H1 (cell line): ENCODE measurements around the gene DNAJB6. TPM values are rescaled to one million over a fixed set of nuclear protein-coding genes. Genes with fewer than 3 reads are reported as not detected.

Source experiments
- CTCF ChIA-PET: fragments of 300-600 bp; sonication (Branson Sonifier 250); formaldehyde crosslinking; loops from one replicate; lab custom pipeline; 2021; ENCODE audit not compliant: partially characterized antibody; lab: Charles Lee
- POLR2A ChIA-PET: fragments of 300-600 bp; sonication (Branson Sonifier 250); formaldehyde crosslinking; loops from one replicate; lab custom pipeline; 2021; ENCODE audit warnings: inconsistent platforms; ENCODE audit not compliant: partially characterized antibody; lab: Charles Lee
- DNase-seq, 2 experiments: peaks; one replicate each; pipeline versions ENCODE4 v3.0.0 to v3.0.0-alpha.2; 2010 to 2022; ENCODE audit warnings: low spot score in 2 of 2, low read depth in 1 of 2, mixed read lengths in 1 of 2
- FAIRE-seq: peaks from 2 replicates; lab custom pipeline; 2011; peaks lifted over from hg19 to GRCh38; lab: Jason Lieb, UNC
- H2AFZ ChIP-seq: 2 replicates; pipeline ENCODE4 v1.8.1; 2012; ENCODE audit warnings: low read length, inconsistent platforms
- H2AK5ac ChIP-seq: 2 replicates; pipeline ENCODE4 v1.6.1; 2013; ENCODE audit warnings: low read depth, low read length
- H2BK120ac ChIP-seq: replicated peaks from 2 replicates; pipeline ENCODE3; 2013; ENCODE audit warnings: low read depth, low read length, inconsistent platforms
- H2BK12ac ChIP-seq: 2 replicates; pipeline ENCODE4 v1.6.1; 2013; ENCODE audit warnings: low read depth, low read length
- H2BK15ac ChIP-seq: 2 replicates; pipeline ENCODE4 v1.6.1; 2013; ENCODE audit warnings: low read length
- H2BK20ac ChIP-seq: 2 replicates; pipeline ENCODE4 v1.6.1; 2013; ENCODE audit warnings: low read length
- H2BK5ac ChIP-seq: 2 replicates; pipeline ENCODE4 v1.6.1; 2013; ENCODE audit warnings: low read depth, low read length
- H3K14ac ChIP-seq: 2 replicates; pipeline ENCODE4 v1.6.1; 2013; ENCODE audit warnings: inconsistent platforms; ENCODE audit not compliant: insufficient read length
- H3K18ac ChIP-seq: 2 replicates; pipeline ENCODE4 v1.6.1; 2013; ENCODE audit warnings: low read length; ENCODE audit errors: extremely low read depth
- H3K23ac ChIP-seq: 2 replicates; pipeline ENCODE4 v1.6.1; 2013; ENCODE audit warnings: inconsistent platforms; ENCODE audit not compliant: insufficient read length
- H3K23me2 ChIP-seq: 2 replicates; pipeline ENCODE4 v1.6.1; 2013; ENCODE audit warnings: low read depth, low read length
- H3K27ac ChIP-seq: 2 replicates; pipeline ENCODE4 v1.6.1; 2011; ENCODE audit warnings: low read depth, low read length, inconsistent platforms
- H3K27me3 ChIP-seq, 4 experiments: replicated peaks in 1 of 4; 1 replicate in 1 of 4; 2 replicates in 3 of 4; pipeline versions ENCODE4 v1.6.1 to v1.8.1; 2011 to 2013; ENCODE audit warnings: low read length in 3 of 4, mild to moderate bottlenecking in 3 of 4, inconsistent platforms in 2 of 4, mixed read lengths in 2 of 4, moderate library complexity in 1 of 4; ENCODE audit not compliant: control insufficient read depth in 3 of 4, insufficient read depth in 3 of 4; ENCODE audit errors: extremely low read depth in 1 of 4
- H3K36me3 ChIP-seq, 4 experiments: 2 replicates each; pipeline versions ENCODE4 v1.6.1 to v1.8.1; 2011 to 2013; ENCODE audit warnings: mild to moderate bottlenecking in 4 of 4, low read length in 3 of 4, moderate library complexity in 2 of 4, control low read depth in 1 of 4, inconsistent platforms in 1 of 4; ENCODE audit not compliant: insufficient read depth in 4 of 4, control insufficient read depth in 2 of 4
- H3K4ac ChIP-seq: replicated peaks from 2 replicates; pipeline ENCODE3; 2013; ENCODE audit warnings: low read length, low read depth, mixed read lengths, inconsistent platforms; ENCODE audit not compliant: insufficient read length
- H3K4me1 ChIP-seq, 4 experiments: replicated peaks in 1 of 4; 1 replicate in 1 of 4; 2 replicates in 3 of 4; pipeline versions ENCODE4 v1.6.1 to v1.8.1; 2011 to 2013; ENCODE audit warnings: low read length in 3 of 4, inconsistent platforms in 2 of 4, mixed read lengths in 1 of 4; ENCODE audit not compliant: insufficient read depth in 4 of 4, control insufficient read depth in 3 of 4
- H3K4me2 ChIP-seq, 2 experiments: 2 replicates each; pipeline versions ENCODE4 v1.6.1 to v1.8.1; 2011 to 2013; ENCODE audit warnings: low read depth in 2 of 2, low read length in 2 of 2, control low read depth in 1 of 2, inconsistent platforms in 1 of 2, mild to moderate bottlenecking in 1 of 2; ENCODE audit not compliant: insufficient read depth in 1 of 2
- H3K4me3 ChIP-seq, 4 experiments: fragments of 200-600, 300-600 bp in 1 of 4; sonication (generic), shearing (Covaris generic), sonication (Bioruptor Twin) in 1 of 4; 2 replicates each; pipeline versions ENCODE4 v1.5.1 to v1.8.1; 2011 to 2016; ENCODE audit warnings: low read length in 4 of 4, low read depth in 3 of 4, control low read depth in 2 of 4, inconsistent platforms in 2 of 4, mild to moderate bottlenecking in 2 of 4, mixed read lengths in 1 of 4, moderate library complexity in 1 of 4; ENCODE audit not compliant: insufficient read depth in 2 of 4; ENCODE audit errors: extremely low read depth in 1 of 4
- H3K56ac ChIP-seq: replicated peaks from 2 replicates; pipeline ENCODE3; 2013; ENCODE audit warnings: low read depth, mild to moderate bottlenecking, mixed read lengths, low read length, inconsistent platforms; ENCODE audit not compliant: insufficient read length
- H3K79me1 ChIP-seq: 2 replicates; pipeline ENCODE4 v1.6.1; 2013; ENCODE audit warnings: low read depth, low read length, control low read depth
- H3K79me2 ChIP-seq, 2 experiments: 2 replicates each; pipeline versions ENCODE4 v1.6.1 to v1.8.1; 2012 to 2013; ENCODE audit warnings: low read length in 2 of 2, mild to moderate bottlenecking in 2 of 2, inconsistent platforms in 1 of 2; ENCODE audit not compliant: insufficient read depth in 2 of 2, control insufficient read depth in 1 of 2
- H3K9ac ChIP-seq, 4 experiments: replicated peaks in 1 of 4; 1 replicate in 1 of 4; 2 replicates in 3 of 4; pipeline versions ENCODE4 v1.6.1 to v1.8.1; 2011 to 2013; ENCODE audit warnings: low read depth in 3 of 4, low read length in 3 of 4, control low read depth in 2 of 4, mild to moderate bottlenecking in 2 of 4, moderate library complexity in 2 of 4, inconsistent platforms in 1 of 4; ENCODE audit errors: extremely low read depth in 1 of 4
- H3K9me3 ChIP-seq, 2 experiments: 2 replicates each; pipeline versions ENCODE4 v1.6.1 to v1.8.1; 2012 to 2013; ENCODE audit warnings: mild to moderate bottlenecking in 2 of 2, moderate library complexity in 2 of 2, control low read depth in 1 of 2, inconsistent platforms in 1 of 2, low read depth in 1 of 2, low read length in 1 of 2, mixed read lengths in 1 of 2; ENCODE audit not compliant: insufficient read depth in 2 of 2
- H4K20me1 ChIP-seq, 2 experiments: replicated peaks in 1 of 2; 2 replicates each; pipeline versions ENCODE3 to v1.8.1; 2011 to 2013; ENCODE audit warnings: inconsistent platforms in 2 of 2, low read length in 2 of 2, mild to moderate bottlenecking in 1 of 2; ENCODE audit not compliant: insufficient read depth in 2 of 2, control insufficient read depth in 1 of 2
- H4K5ac ChIP-seq: 2 replicates; pipeline ENCODE4 v1.6.1; 2013; ENCODE audit warnings: low read length, low read depth, mixed read lengths, inconsistent platforms; ENCODE audit not compliant: insufficient read length
- H4K8ac ChIP-seq: 2 replicates; pipeline ENCODE4 v1.8.0; 2013; ENCODE audit warnings: mild to moderate bottlenecking, moderate library complexity, low read length, inconsistent platforms; ENCODE audit not compliant: insufficient read depth; ENCODE audit errors: extremely low read depth
- H4K91ac ChIP-seq: replicated peaks from 2 replicates; pipeline ENCODE3; 2013; ENCODE audit warnings: low read length, mixed read lengths, inconsistent platforms; ENCODE audit not compliant: insufficient read length
- ASH2L ChIP-seq: fragments of 200-600, 300-600 bp; sonication (generic); IDR thresholded peaks from one replicate; pipeline ENCODE4 v1.7.1; 2017; ENCODE audit warnings: low read length
- CHD1 ChIP-seq: IDR thresholded peaks from 2 replicates; pipeline ENCODE4 v1.6.1; 2012; ENCODE audit warnings: low read depth, low read length, improper control_type of control experiment
- CREB1 ChIP-seq: IDR thresholded peaks from 2 replicates; pipeline ENCODE4 v1.6.1; 2012; ENCODE audit warnings: inconsistent platforms
- SP1 ChIP-seq: IDR thresholded peaks from 2 replicates; pipeline ENCODE4 v1.6.1; 2011; ENCODE audit warnings: low read depth, low read length
- SRF ChIP-seq: IDR thresholded peaks from 2 replicates; pipeline ENCODE4 v1.6.1; 2011; ENCODE audit warnings: mild to moderate bottlenecking, low read depth, low read length, moderate library complexity
- TEAD4 ChIP-seq: IDR thresholded peaks from 2 replicates; pipeline ENCODE4 v1.6.1; 2012; ENCODE audit warnings: low read depth, low read length, inconsistent platforms, mixed read lengths
- WGBS, 2 experiments: shearing (Covaris generic) in 1 of 2; methylation state at CpG; one replicate each; pipeline versions ENCODE4 v1.1.6 to v1.1.7; 2013 to 2015; ENCODE audit warnings: low lambda C conversion rate in 2 of 2, mixed read lengths in 2 of 2, inconsistent platforms in 1 of 2, low coverage in 1 of 2, missing lambda C conversion rate in 1 of 2; ENCODE audit not compliant: insufficient replicate concordance in 2 of 2, insufficient coverage in 1 of 2, insufficient read length in 1 of 2; ENCODE audit errors: extremely low coverage in 1 of 2, missing lambda C conversion rate in 1 of 2; 5-methylcytosine and 5-hydroxymethylcytosine counted together
- polyA plus RNA-seq, 7 experiments: library from polyadenylated mRNA; depleted of rRNA in 3 of 7; stranded (reverse) in 5 of 7; unstranded in 2 of 7; fragments of >200 nt in 5 of 7; fragments of 200-250 nt in 2 of 7; gene quantifications; 1 replicate in 5 of 7; 2 replicates in 1 of 7; 4 replicates in 1 of 7; pipeline versions ENCODE4 v1.2.1 to v1.2.3, GENCODE V29; 2011 to 2013; ENCODE audit warnings: missing spikeins in 2 of 7, mixed read lengths in 2 of 7
- total RNA-seq: library from RNA; stranded (reverse); fragmentation: NEBNext Ultra II Directional; extraction: Animal tissue kit (Norgen Biotek cat#: 25700); gene quantifications from 2 replicates; pipeline ENCODE4 v1.2.1, GENCODE V29; 2021

Gene DNAJB6
- total and polyA plus RNA-seq, 2 of the 8 experiments (the other 6 are each of a cell fraction or from before 2014, with no cell fraction given) = 166 to 295 TPM

- H3K27ac ChIP-seq = no peak overlapping the region
- H2BK12ac ChIP-seq = no peak overlapping the region
- H3K14ac ChIP-seq = no peak overlapping the region
- H3K4ac ChIP-seq = no peak overlapping the region
- ChIA-PET POLR2A (no interaction called here), CTCF (no interaction called here)
- H3K79me1 ChIP-seq = no peaks in the 10 kb centered on the region
- no peak overlapping the region for H3K9ac ChIP-seq
- H3K23ac ChIP-seq = no peak overlapping the region
- no peak overlapping the region for H2BK20ac ChIP-seq
- no peak overlapping the region for H2BK15ac ChIP-seq
- no peaks in the 10 kb centered on the region for H3K36me3 ChIP-seq
- 91% methylated on average over 22 of the region's 22 CpGs; no CpG with 5 or more reads in 1 of the 2 experiments for WGBS, 2 experiments
- no peak overlapping the region for H3K18ac ChIP-seq
- no peak overlapping the region for H2AK5ac ChIP-seq
- no peaks in the 10 kb centered on the region for H3K23me2 ChIP-seq
- H3K79me2 ChIP-seq = no peaks in the 10 kb centered on the region
- H4K91ac ChIP-seq = no peak overlapping the region
- H3K56ac ChIP-seq = no peak overlapping the region
- H3K9me3 ChIP-seq = peaks cover 16 to 26% of the 10 kb centered on the region in 2 experiments
- no peak overlapping the region for H3K4me3 ChIP-seq
- no peak overlapping the region for H4K5ac ChIP-seq
- no peaks in the 10 kb centered on the region; a peak in 1 of 7 replicates for H3K4me1 ChIP-seq
- no peaks in the 10 kb centered on the region for H4K20me1 ChIP-seq
- no peak overlapping the region for H4K8ac ChIP-seq
- FAIRE-seq (no peak), DNase-seq (no peak)
- no peak overlapping the region for H3K4me2 ChIP-seq
- no peaks in the 10 kb centered on the region; a peak in 1 of 7 replicates for H3K27me3 ChIP-seq
- H2AFZ ChIP-seq = no peak overlapping the region
- H2BK5ac ChIP-seq = no peak overlapping the region
- no peak overlapping the region for H2BK120ac ChIP-seq
- TF ChIP-seq CHD1 (no peak), CREB1 (no peak), ASH2L (no peak), SRF (no peak), SP1 (no peak), TEAD4 (no peak)
These were observed 103.7 kb downstream of the DNAJB6 start for GRCh38 chr7:157440346-157441022.
